T-helper 2 cell treated with Interferon-gamma antibody and Interleukin-4, amounts not matched to agents 100 ng/mL and 5 ng/mL, for 36 hours (primary cell): Measurements from ENCODE around the gene MRPS21. TPM values are rescaled to one million over a fixed set of nuclear protein-coding genes. Genes with fewer than 3 reads are reported as not detected.
"Not testable (repeated sequence)": the region's sequence is repeated elsewhere in the genome, so short reads cannot be mapped to it uniquely, and the experiment has no call there.

Experiments used
- intact Hi-C: fragments of 100-400 bp; cut with micrococcal nuclease; formaldehyde crosslinking; loops from one replicate; pipeline ENCODE4 v1.15.1; 2023
- total RNA-seq: library from RNA; stranded (reverse); gene quantifications from 2 replicates; pipeline ENCODE4 v1.2.3, GENCODE V29; 2022

MRPS21 gene
- total RNA-seq, 1 donor from 2014 or later, result 61.8 TPM

- intact Hi-C loops, result no loop called here
These were observed 13.4 kb upstream of the MRPS21 start for GRCh38 chr1:150280138-150280707.

- intact Hi-C loops, result loop anchor here (1.0 kb wide), 2 partner anchors 12 to 26 kb away; partner anchors contain the start of gene APH1A
These were observed 12.4 kb upstream of the MRPS21 start for GRCh38 chr1:150281221-150281757.

- intact Hi-C loops, result loop anchor here (1.0 kb wide), 3 partner anchors 11 to 27 kb away; partner anchors contain the start of genes APH1A and MRPS21
These were observed 11.7 kb upstream of the MRPS21 start, which contains the start of gene CIART for GRCh38 chr1:150281758-150282557. Gene CIART (plus strand): TSS chr1:150282554. CDS start chr1:150283268, 714 bp downstream.

- intact Hi-C loops, result loop anchor here (1.0 kb wide), 1 partner anchor 11 kb away; the partner anchor contains the start of gene MRPS21
These were observed 11.1 kb upstream of the MRPS21 start for GRCh38 chr1:150282558-150282958.

GRCh38 chr1:150283260-150283659 is 10.4 kb upstream of the MRPS21 start:
- intact Hi-C loops, result no loop called here

GRCh38 chr1:150288382-150288781 is 5.3 kb upstream of the MRPS21 start:
- intact Hi-C loops, result no loop called here

- intact Hi-C loops, result no loop called here
These were observed 4.8 kb upstream of the MRPS21 start for GRCh38 chr1:150288822-150289221.

- intact Hi-C loops, result no loop called here
These were observed 1.8 kb downstream of the MRPS21 start for GRCh38 chr1:150295476-150295875.

- intact Hi-C loops, result no loop called here
These were observed 6.1 kb downstream of the MRPS21 start for GRCh38 chr1:150299716-150300115.

GRCh38 chr1:150302338-150302737 is 8.7 kb downstream of the MRPS21 start:
- intact Hi-C loops, result no loop called here

GRCh38 chr1:150302902-150303301 is 9.2 kb downstream of the MRPS21 start:
- intact Hi-C loops, result no loop called here

GRCh38 chr1:150308585-150308984 is 14.9 kb downstream of the MRPS21 start:
- intact Hi-C loops, result not testable (repeated sequence)

GRCh38 chr1:150309758-150310508 is 16.3 kb downstream of the MRPS21 start:
- intact Hi-C loops, result no loop called here

GRCh38 chr1:150311762-150312161 is 18.1 kb downstream of the MRPS21 start:
- intact Hi-C loops, result no loop called here

GRCh38 chr1:150314691-150315090 is 21.0 kb downstream of the MRPS21 start:
- intact Hi-C loops, result not testable (repeated sequence)

- intact Hi-C loops, result loop anchor here (2.0 kb wide), 1 partner anchor 42 kb away; no protein-coding TSS in a partner anchor
These were observed 27.0 kb downstream of the MRPS21 start for GRCh38 chr1:150320667-150320978.

- intact Hi-C loops, result loop anchor here (1.0 to 2.0 kb wide), 4 partner anchors 41 to 166 kb away; partner anchors contain the start of genes ANP32E, APH1A and TARS2
These were observed 28.1 kb downstream of the MRPS21 start for GRCh38 chr1:150321826-150322166.

- intact Hi-C loops, result loop anchor here (1.0 kb wide), 1 partner anchor 165 kb away; the partner anchor contains the start of gene TARS2
These were observed 28.6 kb downstream of the MRPS21 start for GRCh38 chr1:150322310-150322709.

- intact Hi-C loops, result no loop called here
These were observed 39.1 kb downstream of the MRPS21 start for GRCh38 chr1:150332651-150333290.

GRCh38 chr1:150346316-150346715 is 52.7 kb downstream of the MRPS21 start:
- intact Hi-C loops, result no loop called here

- intact Hi-C loops, result no loop called here
These were observed 59.2 kb downstream of the MRPS21 start for GRCh38 chr1:150352866-150353265.
